ENCODE results near the gene MAL.
"Not testable (repeated sequence)": the region's sequence is repeated elsewhere in the genome, so short reads cannot be mapped to it uniquely, and the experiment has no call there.

Gene MAL

DNA sequence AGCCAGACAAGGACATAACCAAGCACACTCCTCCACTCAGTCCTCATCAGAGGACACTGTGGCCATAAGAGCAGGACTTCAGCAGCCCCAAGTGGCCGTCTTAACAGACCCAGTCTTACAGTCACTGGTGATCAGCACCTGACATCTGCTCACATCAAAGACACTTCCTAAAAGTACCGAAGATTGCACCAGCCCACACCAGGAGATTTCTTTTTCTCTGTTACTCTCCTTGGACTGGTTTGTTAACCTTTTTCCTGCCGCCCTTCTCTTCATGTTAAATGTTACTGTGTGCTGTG, 52.0 kb downstream of the MAL start:
- DNase-seq (ENCODE audit: extremely low read depth, low read depth): no peak
- TF ChIP-seq CTCF (IDR thresholded peaks at IDR 0.05; ENCODE audit: low read depth, low read length): no peak

- TF ChIP-seq CTCF (IDR thresholded peaks at IDR 0.05; ENCODE audit: low read depth, low read length): no peak
- no peak for DNase-seq (ENCODE audit: extremely low read depth, low read depth)
These were observed 52.5 kb downstream of the MAL start for GRCh38 chr2:95077861-95078603.

- TF ChIP-seq CTCF (IDR thresholded peaks at IDR 0.05; ENCODE audit: low read depth, low read length): no peak
These were observed 53.7 kb downstream of the MAL start for GRCh38 chr2:95079199-95079683.

GRCh38 chr2:95082477-95082876, 57.0 kb downstream of the MAL start:
- TF ChIP-seq CTCF (IDR thresholded peaks at IDR 0.05; ENCODE audit: low read depth, low read length): no peak
- DNase-seq (ENCODE audit: extremely low read depth, low read depth): no peak

More at GRCh38 chr2:95079199-95079683, 53.7 kb downstream of the MAL start:
- no peak for DNase-seq (ENCODE audit: extremely low read depth, low read depth)

DNA sequence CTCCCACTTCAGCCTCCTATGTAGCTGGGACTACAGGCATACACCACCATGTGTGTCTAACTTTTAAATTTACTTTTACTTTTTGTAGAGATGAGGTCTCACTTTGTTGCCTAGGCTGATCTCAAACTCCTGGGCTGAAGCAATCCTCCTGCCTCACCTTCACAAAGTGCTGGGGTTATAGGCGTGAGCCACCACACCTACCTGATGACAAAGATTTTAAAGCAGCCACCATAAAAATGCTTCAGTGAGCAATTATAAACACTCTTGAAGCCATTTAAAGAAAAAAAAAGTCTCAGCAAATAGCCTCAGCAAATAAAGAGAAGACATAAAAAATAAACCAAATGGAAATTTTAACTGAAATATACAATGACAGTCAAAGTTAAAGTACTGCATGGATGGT, 60.5 kb downstream of the MAL start:
- no peak for DNase-seq (ENCODE audit: extremely low read depth, low read depth)
- TF ChIP-seq CTCF (IDR thresholded peaks at IDR 0.05; ENCODE audit: low read depth, low read length): no peak

DNA sequence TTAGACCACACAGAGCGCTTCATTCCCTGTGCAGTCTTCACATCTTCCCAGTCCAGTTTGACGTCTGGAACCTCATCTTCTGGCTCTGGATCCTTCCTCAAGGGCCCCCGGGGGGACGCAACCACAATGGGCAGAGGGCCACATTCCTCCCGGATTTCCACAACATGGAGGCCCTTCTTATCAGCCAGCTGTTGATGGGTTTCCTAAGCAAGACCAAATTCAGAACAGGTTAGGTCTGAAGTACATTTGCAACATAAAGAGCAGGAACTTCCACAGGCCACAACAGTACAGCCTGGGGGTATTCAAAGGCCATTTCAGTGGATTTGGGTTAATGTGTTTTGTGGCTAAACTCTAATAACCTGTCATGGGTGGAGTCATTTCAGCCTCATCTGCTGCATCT, 61.9 kb downstream of the MAL start:
- no peak for TF ChIP-seq CTCF (IDR thresholded peaks at IDR 0.05; ENCODE audit: low read depth, low read length)
- no peak for DNase-seq (ENCODE audit: extremely low read depth, low read depth)

GRCh38 chr2:95091885-95092555, 66.5 kb downstream of the MAL start:
- no peak for DNase-seq (ENCODE audit: extremely low read depth, low read depth)
- TF ChIP-seq CTCF (IDR thresholded peaks at IDR 0.05; ENCODE audit: low read depth, low read length): no peak

DNA sequence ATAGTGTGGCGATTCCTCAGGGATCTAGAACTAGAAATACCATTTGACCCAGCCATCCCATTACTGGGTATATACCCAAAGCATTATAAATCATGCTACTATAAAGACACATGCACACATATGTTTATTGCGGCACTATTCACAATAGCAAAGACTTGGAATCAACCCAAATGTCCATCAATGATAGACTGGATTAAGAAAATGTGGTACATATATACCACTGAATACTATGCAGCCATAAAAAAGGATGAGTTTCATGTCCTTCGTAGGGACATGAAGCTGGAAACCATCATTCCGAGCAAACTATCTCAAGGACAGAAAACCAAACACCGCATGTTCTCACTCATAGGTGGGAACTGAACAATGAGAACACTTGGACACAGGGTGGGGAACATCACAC, 72.8 kb downstream of the MAL start:
- DNase-seq (ENCODE audit: extremely low read depth, low read depth): not testable (repeated sequence)
